ENCODE results near the gene STXBP1. TPM values are rescaled to one million over a fixed set of nuclear protein-coding genes. Genes with fewer than 3 reads are reported as not detected.

STXBP1 gene
- total and polyA plus RNA-seq, 2 donors (not counting 3 experiments of a cell fraction or from before 2014, with no cell fraction given), result 18.8 to 51.3 TPM

DNA sequence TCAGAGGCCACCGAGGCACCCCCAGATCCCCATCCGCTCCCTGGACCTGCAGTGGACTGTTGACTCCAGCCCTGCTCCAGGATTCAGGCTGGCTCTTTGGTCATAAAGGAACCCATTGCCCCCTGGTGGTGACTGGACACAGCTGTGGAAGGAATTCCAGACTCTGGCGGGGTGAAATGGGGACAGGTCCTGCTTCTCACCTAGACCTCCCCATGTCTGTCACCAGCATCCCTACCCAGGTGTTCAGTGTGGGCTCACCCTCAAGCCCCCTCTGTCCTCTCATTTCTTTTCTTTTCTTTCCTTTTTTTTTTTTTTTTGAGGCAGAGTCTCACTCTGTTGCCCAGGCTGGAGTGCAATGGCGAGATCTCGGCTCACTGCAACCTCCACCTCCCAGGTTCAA is 25.5 kb upstream of the STXBP1 start:
- H3K79me2 ChIP-seq (ENCODE audit: control insufficient read depth, insufficient read depth, low read length), result no peaks in the 10 kb centered on the region
- ChIA-PET CTCF (interaction anchor here (0.6 to 7.4 kb wide), 14 partner anchors 18 to 148 kb away, joined by 3 to 96 read pairs (median 4); partner anchors contain the start of gene TOR2A), POLR2A (no interaction called here)
- TF ChIP-seq, protein P1, sequence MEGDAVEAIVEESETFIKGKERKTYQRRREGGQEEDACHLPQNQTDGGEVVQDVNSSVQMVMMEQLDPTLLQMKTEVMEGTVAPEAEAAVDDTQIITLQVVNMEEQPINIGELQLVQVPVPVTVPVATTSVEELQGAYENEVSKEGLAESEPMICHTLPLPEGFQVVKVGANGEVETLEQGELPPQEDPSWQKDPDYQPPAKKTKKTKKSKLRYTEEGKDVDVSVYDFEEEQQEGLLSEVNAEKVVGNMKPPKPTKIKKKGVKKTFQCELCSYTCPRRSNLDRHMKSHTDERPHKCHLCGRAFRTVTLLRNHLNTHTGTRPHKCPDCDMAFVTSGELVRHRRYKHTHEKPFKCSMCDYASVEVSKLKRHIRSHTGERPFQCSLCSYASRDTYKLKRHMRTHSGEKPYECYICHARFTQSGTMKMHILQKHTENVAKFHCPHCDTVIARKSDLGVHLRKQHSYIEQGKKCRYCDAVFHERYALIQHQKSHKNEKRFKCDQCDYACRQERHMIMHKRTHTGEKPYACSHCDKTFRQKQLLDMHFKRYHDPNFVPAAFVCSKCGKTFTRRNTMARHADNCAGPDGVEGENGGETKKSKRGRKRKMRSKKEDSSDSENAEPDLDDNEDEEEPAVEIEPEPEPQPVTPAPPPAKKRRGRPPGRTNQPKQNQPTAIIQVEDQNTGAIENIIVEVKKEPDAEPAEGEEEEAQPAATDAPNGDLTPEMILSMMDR (IDR thresholded peaks at IDR 0.05; ENCODE audit: extremely low read depth in 1 of 2, insufficient read depth in 1 of 2, low read depth in 1 of 2, low read length in 2 of 2), result peak; percentile 80 to 88
- TF ChIP-seq MYC (IDR thresholded peaks at IDR 0.05; ENCODE audit: low read depth, low read length), result no peak
- no peak for TF ChIP-seq EZH2 (IDR thresholded peaks at IDR 0.05; ENCODE audit: borderline replicate concordance, low read depth, low read length, severe bottlenecking)
- H3K9me3 ChIP-seq (replicated peaks; ENCODE audit: control insufficient read depth, insufficient read depth, low read length), result no peaks in the 10 kb centered on the region
- no peak overlapping the region for H2AFZ ChIP-seq (ENCODE audit: low read depth, low read length)
- H3K4me1 ChIP-seq (ENCODE audit: control insufficient read depth, extremely low read depth, insufficient read depth, low read length), result no peaks in the 10 kb centered on the region
- FAIRE-seq (peak; percentile 77), DNase-seq (ENCODE audit: low read depth, low spot score) (peak; percentile 70)
- H3K9me1 ChIP-seq (replicated peaks; ENCODE audit: control insufficient read depth, extremely low read depth, insufficient read depth, low read length), result no peaks in the 10 kb centered on the region
- H4K20me1 ChIP-seq (replicated peaks; ENCODE audit: control insufficient read depth, extremely low read depth, insufficient read depth, low read length), result no peaks in the 10 kb centered on the region
- H3K9ac ChIP-seq (replicated peaks; ENCODE audit: extremely low read depth, insufficient read depth, low read length), result no peak overlapping the region
- H3K27me3 ChIP-seq (ENCODE audit: control insufficient read depth in 2 of 2, insufficient read depth in 2 of 2, low read length in 2 of 2), result no peaks in the 10 kb centered on the region
- intact Hi-C loops (cut with micrococcal nuclease) (loop anchor here (1.0 to 2.0 kb wide), 3 partner anchors 18 to 82 kb away; a partner anchor contains a TSS), dilution Hi-C loops (cut with MboI; ENCODE audit: extremely low pct_ligation_motif_present, low sequenced_read_pairs) (no loop called here)
- H3K27ac ChIP-seq (ENCODE audit: insufficient read depth, low read depth, low read length), result no peak overlapping the region
- H3K4me2 ChIP-seq (ENCODE audit: insufficient read depth, low read length), result no peak overlapping the region
- no peak overlapping the region for H3K4me3 ChIP-seq (replicated peaks in 1 of 3; ENCODE audit: insufficient read depth in 1 of 3, low read depth in 1 of 3, low read length in 3 of 3)
- BruUV-seq (replicated peaks), result no TSS peak
- H3K36me3 ChIP-seq (ENCODE audit: control insufficient read depth in 2 of 2, extremely low read depth in 1 of 2, insufficient read depth in 2 of 2, low read length in 2 of 2), result no peaks in the 10 kb centered on the region

DNA sequence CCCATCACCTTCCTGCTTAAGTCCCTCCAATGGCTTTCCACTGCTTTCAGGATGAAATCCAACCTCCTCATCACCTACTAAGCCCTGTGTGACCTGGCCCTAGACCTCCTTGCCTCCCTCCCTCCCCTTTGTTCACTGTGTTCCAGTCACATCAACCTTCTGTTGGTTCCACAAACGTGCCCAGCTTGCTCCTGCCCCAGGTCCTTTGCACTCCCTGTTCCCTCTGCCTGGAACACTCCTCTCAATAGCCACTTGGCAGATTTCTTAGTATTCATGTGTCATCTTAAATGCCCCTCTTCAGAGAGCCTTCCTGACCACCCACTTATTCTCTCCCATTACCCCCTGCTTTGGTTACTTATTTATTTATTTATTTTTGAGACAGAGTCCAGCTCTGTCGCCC is 24.1 kb upstream of the STXBP1 start:
- H2AFZ ChIP-seq (ENCODE audit: low read depth, low read length), result no peak overlapping the region
- H3K4me1 ChIP-seq (ENCODE audit: control insufficient read depth, extremely low read depth, insufficient read depth, low read length), result no peaks in the 10 kb centered on the region
- no peak overlapping the region for H3K9ac ChIP-seq (replicated peaks; ENCODE audit: extremely low read depth, insufficient read depth, low read length)
- no peaks in the 10 kb centered on the region for H3K27me3 ChIP-seq (ENCODE audit: control insufficient read depth in 2 of 2, insufficient read depth in 2 of 2, low read length in 2 of 2)
- H4K20me1 ChIP-seq (replicated peaks; ENCODE audit: control insufficient read depth, extremely low read depth, insufficient read depth, low read length), result no peaks in the 10 kb centered on the region
- FAIRE-seq (no peak), DNase-seq (ENCODE audit: low read depth, low spot score) (no peak)
- H3K79me2 ChIP-seq (ENCODE audit: control insufficient read depth, insufficient read depth, low read length), result no peaks in the 10 kb centered on the region
- H3K9me3 ChIP-seq (replicated peaks; ENCODE audit: control insufficient read depth, insufficient read depth, low read length), result no peaks in the 10 kb centered on the region
- TF ChIP-seq GATA2 (IDR thresholded peaks at IDR 0.05; ENCODE audit: insufficient read depth, insufficient read length, low read depth, low read length) (no peak), FOS (IDR thresholded peaks at IDR 0.05; ENCODE audit: borderline replicate concordance, insufficient read depth, low read length) (no peak), EZH2 (IDR thresholded peaks at IDR 0.05; ENCODE audit: borderline replicate concordance, low read depth, low read length, severe bottlenecking) (no peak), JUN (IDR thresholded peaks at IDR 0.05; ENCODE audit: borderline replicate concordance, insufficient read depth, insufficient read length, low read depth) (no peak), POLR2A (IDR thresholded peaks at IDR 0.05; ENCODE audit: low read depth, low read length) (no peak), POLR2AphosphoS5 (IDR thresholded peaks at IDR 0.05; ENCODE audit: insufficient read depth, low read depth, low read length) (no peak), MYC (IDR thresholded peaks at IDR 0.05; ENCODE audit: low read depth, low read length) (no peak)
- TF ChIP-seq, protein P2, sequence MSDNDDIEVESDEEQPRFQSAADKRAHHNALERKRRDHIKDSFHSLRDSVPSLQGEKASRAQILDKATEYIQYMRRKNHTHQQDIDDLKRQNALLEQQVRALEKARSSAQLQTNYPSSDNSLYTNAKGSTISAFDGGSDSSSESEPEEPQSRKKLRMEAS (IDR thresholded peaks at IDR 0.05; ENCODE audit: insufficient read depth, insufficient read length), result no peak
- TF ChIP-seq, protein P1 (IDR thresholded peaks at IDR 0.05; ENCODE audit: extremely low read depth in 1 of 2, insufficient read depth in 1 of 2, low read depth in 1 of 2, low read length in 2 of 2), result no peak
- no peaks in the 10 kb centered on the region for H3K36me3 ChIP-seq (ENCODE audit: control insufficient read depth in 2 of 2, extremely low read depth in 1 of 2, insufficient read depth in 2 of 2, low read length in 2 of 2)
- ChIA-PET POLR2A (no interaction called here), CTCF (interaction anchor here (3.5 to 7.4 kb wide), 3 partner anchors 63 to 147 kb away, joined by 53 to 96 read pairs (median 94); partner anchors contain the start of gene TOR2A)
- H3K4me2 ChIP-seq (ENCODE audit: insufficient read depth, low read length), result no peak overlapping the region
- BruUV-seq (replicated peaks), result no TSS peak
- intact Hi-C loops (cut with micrococcal nuclease) (loop anchor here (2.0 kb wide), 1 partner anchor 19 kb away; a partner anchor contains a TSS), dilution Hi-C loops (cut with MboI; ENCODE audit: extremely low pct_ligation_motif_present, low sequenced_read_pairs) (no loop called here)
- no peak overlapping the region for H3K27ac ChIP-seq (ENCODE audit: insufficient read depth, low read depth, low read length)
- H3K4me3 ChIP-seq (replicated peaks in 1 of 3; ENCODE audit: insufficient read depth in 1 of 3, low read depth in 1 of 3, low read length in 3 of 3), result no peak overlapping the region
- H3K9me1 ChIP-seq (replicated peaks; ENCODE audit: control insufficient read depth, extremely low read depth, insufficient read depth, low read length), result no peaks in the 10 kb centered on the region

Data from endothelial cell of umbilical vein (primary cell).